GM19438 (cell line): ENCODE results near the gene AK8.

Source experiments
- ATAC-seq: cut with Tn5 transposase; IDR thresholded peaks from one replicate; pipeline ENCODE4 v1.9.1; 2021; ENCODE audit warnings: low read depth; ENCODE audit not compliant: unreplicated experiment

AK8 gene

DNA sequence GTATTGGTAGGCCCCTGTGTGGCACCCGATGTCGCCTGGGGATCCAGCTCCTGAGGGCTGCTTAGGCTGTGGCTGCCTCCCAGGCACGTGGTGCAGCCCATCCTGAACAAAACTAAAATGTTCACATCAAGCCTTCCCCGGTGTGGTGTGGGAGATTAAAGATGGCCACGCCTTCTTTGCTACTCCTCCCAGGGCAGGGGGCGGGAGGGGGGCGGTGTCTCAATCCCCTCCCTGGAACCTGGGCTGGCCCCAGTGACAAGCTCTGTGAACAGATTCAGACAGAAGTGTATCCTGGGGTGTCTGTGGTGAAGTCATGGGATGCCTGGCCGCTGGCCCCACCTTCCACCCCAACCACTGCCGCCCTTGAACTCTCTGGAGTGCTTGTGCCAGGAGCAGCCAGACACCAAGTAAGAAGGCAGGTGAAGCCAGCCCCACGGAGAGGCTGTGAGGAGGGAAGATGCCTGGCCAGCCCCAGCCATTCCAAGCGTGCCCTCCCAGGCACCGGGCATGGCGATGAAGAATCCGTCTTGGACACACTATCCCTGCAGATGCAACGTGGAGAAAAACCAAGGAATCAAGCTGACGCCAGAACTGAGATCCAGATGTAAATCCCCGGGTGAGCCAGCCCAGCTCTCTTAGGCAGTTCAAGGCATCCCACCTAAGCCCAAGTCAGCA, 75.8 kb downstream of the AK8 start:
- ATAC-seq, result no peak

DNA sequence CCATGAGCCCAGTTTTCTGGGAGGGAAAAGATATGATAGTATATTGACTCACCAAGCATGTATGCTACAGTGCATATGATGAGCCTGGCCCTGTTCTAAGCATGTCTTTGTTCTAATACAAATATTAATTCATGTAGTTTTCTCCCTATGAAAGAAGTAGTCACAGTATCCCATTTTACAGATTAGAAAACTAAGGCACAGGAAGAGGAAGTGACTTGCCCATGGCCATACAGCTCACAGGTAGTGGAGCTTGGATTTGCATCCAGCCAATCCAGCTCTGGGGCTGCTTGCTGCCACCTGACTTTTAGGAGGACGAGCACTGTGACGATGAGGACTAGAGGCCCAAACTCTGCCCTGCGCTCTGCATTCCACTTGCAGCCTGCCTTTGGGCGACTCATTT, 76.4 kb downstream of the AK8 start:
- no peak for ATAC-seq

- no peak for ATAC-seq
Observed at GRCh38 chr9:132800038-132800648, 77.9 kb downstream of the AK8 start.

- ATAC-seq, result no peak
Observed at GRCh38 chr9:132798817-132799790, 79.0 kb downstream of the AK8 start.

- ATAC-seq, result no peak
Observed at GRCh38 chr9:132797861-132798659, 80.0 kb downstream of the AK8 start.

- no peak for ATAC-seq
Observed at GRCh38 chr9:132795511-132796303, 82.4 kb downstream of the AK8 start.

DNA sequence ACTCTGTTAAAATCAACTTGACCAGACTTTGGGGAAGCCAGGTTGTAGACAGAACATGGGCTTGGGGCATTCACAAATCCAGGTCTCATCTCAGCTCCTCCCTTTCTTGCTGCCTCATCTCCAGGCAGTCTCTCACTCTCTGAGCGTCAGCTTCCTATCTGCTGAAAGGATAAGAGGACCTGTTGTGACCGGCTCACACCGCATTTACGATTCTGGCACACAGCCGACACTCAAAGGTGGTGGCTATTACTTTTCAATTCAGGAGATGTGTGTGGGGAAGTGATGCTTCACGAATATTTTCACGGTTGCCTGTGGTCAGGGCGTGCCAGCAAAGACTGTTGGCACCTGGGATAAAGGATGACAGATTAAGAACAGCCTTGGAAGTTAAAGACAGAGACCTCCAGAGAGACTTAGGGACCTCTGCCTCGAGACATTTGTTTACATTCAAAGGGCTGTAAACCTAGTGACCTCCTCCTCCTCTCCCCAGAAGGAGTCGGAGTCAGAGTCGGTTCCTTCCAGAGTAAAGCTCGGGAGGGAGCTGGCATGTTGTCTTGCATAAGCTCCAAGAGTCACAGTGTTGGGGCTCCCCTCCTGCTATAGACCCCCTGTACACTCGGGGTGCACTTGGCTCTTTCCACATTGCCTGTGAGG, 83.2 kb downstream of the AK8 start:
- no peak for ATAC-seq

GRCh38 chr9:132793606-132794580, 84.2 kb downstream of the AK8 start:
- no peak for ATAC-seq

DNA sequence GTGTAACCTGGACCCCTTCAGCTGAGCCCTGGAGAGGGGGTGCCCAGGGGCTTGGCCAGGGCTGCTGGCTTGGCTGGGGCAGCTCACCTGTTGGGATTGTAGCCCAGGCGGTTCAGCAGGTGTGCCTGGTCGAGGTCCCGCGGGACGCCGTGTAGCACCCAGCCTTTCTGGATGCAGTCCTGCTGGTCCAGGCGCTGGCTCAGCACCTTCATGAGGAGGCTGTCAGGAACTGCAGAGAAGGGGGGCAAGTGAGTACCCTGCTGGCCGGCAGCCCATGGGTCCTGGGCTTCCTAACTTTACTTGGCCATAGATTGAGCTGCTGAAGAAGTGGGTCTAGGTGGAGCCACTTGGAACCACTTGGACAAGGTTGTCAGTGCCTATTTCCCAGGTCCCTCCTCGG, 85.5 kb downstream of the AK8 start:
- no peak for ATAC-seq

DNA sequence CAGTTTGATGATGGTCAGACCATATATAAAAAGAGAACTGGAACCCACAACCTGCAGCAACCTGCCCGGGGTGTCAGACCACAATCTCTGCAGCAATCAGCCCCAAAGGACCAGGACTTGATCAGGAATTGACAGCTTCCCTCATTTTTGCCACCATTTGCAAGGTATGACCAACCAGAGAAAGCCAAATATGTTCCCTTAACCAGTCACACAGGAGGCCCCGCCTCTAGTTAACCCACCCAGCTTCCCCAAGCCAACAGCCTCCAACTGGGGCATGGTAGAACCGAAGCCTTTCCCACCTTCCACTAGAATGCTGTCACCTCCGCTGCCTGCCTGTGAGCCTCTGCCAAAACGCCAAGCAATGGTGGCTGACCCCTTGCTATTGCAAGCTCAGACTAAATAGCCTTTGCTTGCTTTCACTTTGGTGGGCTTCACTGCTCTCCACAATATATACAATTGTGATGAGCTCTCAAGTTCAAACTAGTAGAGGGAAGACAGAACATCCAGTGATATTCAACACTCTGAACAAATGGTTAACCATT, 86.3 kb downstream of the AK8 start:
- ATAC-seq, result no peak

DNA sequence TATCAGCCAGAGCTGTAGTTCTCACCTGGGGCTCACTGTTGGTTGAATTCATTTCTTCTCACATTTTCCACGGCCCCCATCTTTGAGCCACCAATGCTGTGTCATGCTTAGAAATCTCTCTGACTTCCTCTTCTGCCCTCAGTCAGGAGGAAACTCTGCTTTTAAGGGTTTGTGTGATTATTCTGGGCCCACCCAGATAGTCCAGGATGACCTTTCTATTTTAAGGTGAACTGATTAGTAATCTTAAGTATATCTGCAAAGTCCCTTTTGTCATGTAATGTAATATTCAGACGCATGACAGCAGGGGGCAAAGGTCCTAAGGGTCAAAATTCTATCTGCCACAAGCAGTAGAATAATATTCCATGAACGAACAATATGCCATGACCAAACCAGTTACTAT, 88.4 kb downstream of the AK8 start:
- ATAC-seq, result no peak

DNA sequence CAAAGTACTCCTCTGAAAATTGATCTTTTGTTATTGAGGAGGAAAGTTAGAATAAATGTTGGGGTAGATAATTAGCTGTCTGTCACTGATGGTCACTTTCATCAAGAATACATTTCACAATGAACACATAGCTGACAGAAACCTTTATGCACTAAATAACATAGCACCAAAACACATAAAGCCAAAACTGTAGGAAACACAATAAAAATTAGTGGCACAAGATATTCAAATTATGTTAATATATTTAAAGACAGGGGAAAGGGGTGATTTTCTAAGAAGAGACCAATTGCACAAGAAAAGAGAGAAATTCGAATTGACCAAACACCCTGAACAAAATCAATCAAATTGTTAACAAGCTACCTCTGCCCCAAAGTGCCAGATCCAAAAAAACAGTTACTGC, 89.7 kb downstream of the AK8 start:
- ATAC-seq, result no peak

GRCh38 chr9:132787748-132788159, 90.3 kb downstream of the AK8 start:
- ATAC-seq, result no peak

DNA sequence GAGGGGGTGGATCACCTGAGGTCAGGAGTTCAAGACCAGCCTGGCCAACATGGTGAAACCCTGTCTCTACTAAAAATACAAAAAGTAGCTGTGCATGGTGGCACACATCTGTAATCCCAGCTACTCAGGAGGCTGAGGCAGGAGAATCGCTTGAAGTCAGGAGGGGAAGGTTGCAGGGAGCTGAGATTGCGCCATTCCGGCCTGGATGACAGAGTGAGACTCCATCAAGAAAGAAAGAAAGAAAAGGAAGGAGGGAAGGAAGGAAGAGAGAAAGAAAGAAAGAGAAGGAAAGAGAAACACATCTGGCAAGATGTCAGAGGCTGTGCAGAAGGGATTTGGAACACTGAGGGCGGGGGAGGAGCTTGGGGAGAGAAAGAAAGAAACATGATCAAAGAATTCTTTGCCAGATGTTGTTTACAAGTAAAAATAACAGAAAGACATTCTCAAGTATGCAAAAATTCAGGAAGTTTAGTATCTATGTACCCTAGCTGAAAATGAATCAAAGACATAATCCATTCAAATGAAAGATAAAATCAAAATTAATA, 93.7 kb downstream of the AK8 start:
- no peak for ATAC-seq

GRCh38 chr9:132783006-132783405, 95.1 kb downstream of the AK8 start:
- no peak for ATAC-seq

DNA sequence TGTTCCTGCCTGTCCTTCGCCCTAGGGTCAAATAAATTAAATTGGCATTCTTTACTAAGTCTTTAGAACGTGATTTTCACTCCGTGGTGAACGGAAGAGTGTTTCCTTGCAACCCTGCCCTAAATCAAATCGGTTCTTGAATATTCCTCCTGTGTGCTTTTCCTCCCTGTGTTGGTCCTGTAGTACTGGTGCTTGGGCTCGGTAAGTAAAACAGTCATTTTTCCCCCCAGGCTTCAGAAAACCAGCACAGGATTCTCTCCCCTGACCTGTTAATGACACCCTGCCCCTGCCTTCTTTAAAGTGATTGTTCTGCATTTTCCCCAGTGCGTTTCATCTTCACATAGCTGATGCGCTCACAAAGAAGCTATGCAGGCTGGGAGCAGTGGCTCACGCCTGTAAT, 96.0 kb downstream of the AK8 start:
- ATAC-seq, result no peak

- no peak for ATAC-seq
Observed at GRCh38 chr9:132780230-132781007, 97.7 kb downstream of the AK8 start.
